Measurements from ENCODE around the gene RECQL5. TPM values are rescaled to one million over a fixed set of nuclear protein-coding genes. Genes with fewer than 3 reads are reported as not detected.

Gene RECQL5
- total RNA-seq, 1 experiment from 2014 or later, result 71.3 TPM

DNA sequence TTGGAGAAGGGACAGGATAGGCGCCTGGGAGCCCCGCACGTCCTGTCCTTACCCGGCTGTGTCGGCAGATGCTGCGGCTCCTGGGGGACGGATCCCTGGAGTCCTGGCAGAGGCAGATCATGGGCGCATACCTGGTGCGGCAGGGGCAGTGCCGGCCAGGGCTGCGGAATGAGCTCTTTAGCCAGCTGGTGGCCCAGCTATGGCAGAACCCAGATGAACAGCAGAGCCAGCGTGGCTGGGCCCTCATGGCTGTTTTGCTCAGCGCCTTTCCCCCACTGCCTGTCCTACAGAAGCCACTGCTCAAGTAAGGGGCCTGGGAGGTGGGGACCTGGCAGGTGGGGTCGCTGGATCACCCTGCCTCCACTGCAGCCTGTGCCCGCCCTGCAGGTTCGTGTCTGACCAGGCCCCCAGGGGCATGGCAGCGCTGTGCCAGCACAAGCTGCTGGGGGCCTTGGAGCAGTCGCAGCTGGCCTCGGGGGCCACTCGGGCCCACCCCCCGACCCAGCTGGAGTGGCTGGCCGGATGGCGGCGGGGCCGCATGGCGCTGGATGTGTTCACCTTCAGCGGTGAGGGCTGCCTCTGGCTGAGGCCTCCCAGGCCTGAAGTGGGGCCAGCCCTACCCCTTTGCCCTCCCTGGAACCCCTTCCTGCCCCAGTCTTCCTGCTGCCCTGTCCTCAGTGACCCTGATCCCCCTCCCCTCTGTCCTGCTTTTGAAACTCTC is 53.9 kb downstream of the RECQL5 start:
- H3K27me3 Mint-ChIP-seq (ENCODE audit: unreplicated experiment), result no peaks in the 10 kb centered on the region
- TF ChIP-seq CTCF (IDR thresholded peaks at IDR 0.05; ENCODE audit: unreplicated experiment), result no peak
- CTCF ChIA-PET, result interaction anchor here (1.3 kb wide), 1 partner anchor 12 kb away, joined by 7 read pairs; no protein-coding TSS in a partner anchor
- no peak overlapping the region for H3K4me3 Mint-ChIP-seq (ENCODE audit: low read depth, unreplicated experiment)
- DNase-seq, result no peak
- BruUV-seq (replicated peaks), result no TSS peak
- intact Hi-C loops (cut with micrococcal nuclease; ENCODE audit: unreplicated experiment), result no loop called here
- no peaks in the 10 kb centered on the region for H3K9me3 Mint-ChIP-seq (ENCODE audit: low read depth, unreplicated experiment)
- H3K36me3 Mint-ChIP-seq (ENCODE audit: insufficient read depth, unreplicated experiment), result peaks cover 25% of the 10 kb centered on the region
- H3K27ac Mint-ChIP-seq (ENCODE audit: unreplicated experiment), result no peak overlapping the region
- H3K4me1 Mint-ChIP-seq (ENCODE audit: low read depth, unreplicated experiment), result peaks cover 49% of the 10 kb centered on the region

DNA sequence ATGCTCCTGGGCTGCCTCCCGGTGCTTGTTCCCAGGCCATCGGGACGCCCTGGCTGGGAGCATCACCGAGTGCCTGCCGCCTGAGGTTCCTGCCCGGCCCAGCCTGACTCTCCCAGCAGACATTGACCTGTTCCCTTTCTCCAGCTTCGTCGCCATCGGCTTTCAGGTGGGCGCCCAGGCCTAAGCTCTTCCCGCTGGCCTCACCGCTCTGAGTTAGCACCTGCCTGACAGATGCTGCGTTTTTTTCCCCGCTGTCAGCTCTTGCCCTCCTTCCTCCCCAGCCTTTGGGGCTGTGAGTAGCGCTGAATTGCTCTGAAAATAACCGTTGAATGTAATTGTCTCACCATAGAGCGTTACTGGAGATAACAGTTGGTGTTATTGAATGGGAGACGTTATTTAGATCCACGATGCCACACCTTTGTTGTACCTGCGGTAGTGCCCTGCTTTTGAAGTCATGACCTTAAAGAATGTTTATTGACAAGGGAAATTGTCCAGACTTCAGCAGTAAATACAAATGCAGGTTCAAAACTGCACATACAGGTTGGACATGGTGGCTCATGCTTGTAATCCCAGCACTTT is 55.0 kb downstream of the RECQL5 start:
- no peak for TF ChIP-seq CTCF (IDR thresholded peaks at IDR 0.05; ENCODE audit: unreplicated experiment)
- Mint-ChIP-seq H3K27ac (ENCODE audit: unreplicated experiment) (no peak overlapping the region), H3K9me3 (ENCODE audit: low read depth, unreplicated experiment) (no peaks in the 10 kb centered on the region), H3K4me3 (ENCODE audit: low read depth, unreplicated experiment) (no peak overlapping the region), H3K4me1 (ENCODE audit: low read depth, unreplicated experiment) (peaks cover 38% of the 10 kb centered on the region), H3K27me3 (ENCODE audit: unreplicated experiment) (no peaks in the 10 kb centered on the region), H3K36me3 (ENCODE audit: insufficient read depth, unreplicated experiment) (peaks cover 17% of the 10 kb centered on the region)
- BruUV-seq (replicated peaks), result no TSS peak
- CTCF ChIA-PET, result interaction anchor here (0.7 to 2.9 kb wide), 4 partner anchors 11 to 341 kb away, joined by 3 to 33 read pairs (median 7); partner anchors contain the start of genes MIF4GD, SMIM5 and TSEN54
- intact Hi-C loops (cut with micrococcal nuclease; ENCODE audit: unreplicated experiment), result no loop called here
- no peak for DNase-seq

DNA sequence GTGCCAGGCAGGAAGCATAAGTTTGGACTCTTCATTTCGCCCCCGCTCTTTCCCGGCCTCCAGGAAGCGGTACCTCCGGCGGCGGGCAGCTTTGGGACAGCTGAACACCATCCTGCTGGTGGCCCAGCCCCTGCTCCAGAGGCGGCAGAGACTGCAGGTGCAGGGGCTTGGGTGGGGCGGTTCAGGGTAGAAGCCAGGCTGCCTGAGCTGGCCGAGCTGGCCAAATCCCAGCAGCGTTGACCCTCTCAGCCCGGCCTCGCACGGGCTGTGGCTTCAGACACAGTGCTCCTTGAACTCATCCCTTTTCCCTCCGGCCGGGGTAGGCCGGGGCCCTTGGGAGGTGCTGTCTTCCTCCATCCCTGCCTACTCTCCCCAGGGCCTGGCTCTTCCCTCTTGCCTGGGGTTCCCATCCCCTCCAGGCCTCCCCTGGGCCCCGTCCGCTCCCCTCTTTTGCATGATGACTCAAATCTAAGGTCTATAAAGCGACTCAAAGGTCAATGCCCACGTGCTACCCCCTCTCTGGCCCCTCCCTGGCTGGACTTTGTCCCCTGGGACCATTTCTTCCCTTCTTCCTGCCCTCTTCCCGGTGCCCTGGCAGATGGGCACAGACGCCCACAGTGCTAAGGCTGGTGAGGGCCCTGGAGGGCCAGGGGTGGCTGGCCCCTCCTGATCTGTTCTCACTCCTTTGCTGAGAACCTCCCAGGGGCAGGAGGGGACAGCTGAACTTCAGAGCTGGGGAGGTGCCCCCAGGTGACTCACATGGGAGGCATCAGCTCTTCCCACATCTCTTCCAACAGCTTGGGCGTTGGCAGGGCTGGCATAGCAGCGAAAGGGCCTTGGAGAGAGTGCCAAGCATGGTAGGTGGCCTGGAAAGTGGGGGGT is 56.6 kb downstream of the RECQL5 start:
- peak; percentile 64 for DNase-seq
- H3K27me3 Mint-ChIP-seq (ENCODE audit: unreplicated experiment), result no peaks in the 10 kb centered on the region
- peak overlapping the region; percentile 20 for H3K4me3 Mint-ChIP-seq (ENCODE audit: low read depth, unreplicated experiment)
- H3K9me3 Mint-ChIP-seq (ENCODE audit: low read depth, unreplicated experiment), result no peaks in the 10 kb centered on the region
- H3K27ac Mint-ChIP-seq (ENCODE audit: unreplicated experiment), result peak overlapping the region; percentile 43
- CTCF ChIA-PET, result interaction anchor here (0.7 to 2.9 kb wide), 7 partner anchors 9 to 217 kb away, joined by 3 to 33 read pairs (median 5); partner anchors contain the start of genes SMIM5 and TSEN54
- no peak for TF ChIP-seq CTCF (IDR thresholded peaks at IDR 0.05; ENCODE audit: unreplicated experiment)
- intact Hi-C loops (cut with micrococcal nuclease; ENCODE audit: unreplicated experiment), result no loop called here
- peaks cover 13% of the 10 kb centered on the region for H3K36me3 Mint-ChIP-seq (ENCODE audit: insufficient read depth, unreplicated experiment)
- peaks cover 26% of the 10 kb centered on the region for H3K4me1 Mint-ChIP-seq (ENCODE audit: low read depth, unreplicated experiment)
- BruUV-seq (replicated peaks), result no TSS peak

DNA sequence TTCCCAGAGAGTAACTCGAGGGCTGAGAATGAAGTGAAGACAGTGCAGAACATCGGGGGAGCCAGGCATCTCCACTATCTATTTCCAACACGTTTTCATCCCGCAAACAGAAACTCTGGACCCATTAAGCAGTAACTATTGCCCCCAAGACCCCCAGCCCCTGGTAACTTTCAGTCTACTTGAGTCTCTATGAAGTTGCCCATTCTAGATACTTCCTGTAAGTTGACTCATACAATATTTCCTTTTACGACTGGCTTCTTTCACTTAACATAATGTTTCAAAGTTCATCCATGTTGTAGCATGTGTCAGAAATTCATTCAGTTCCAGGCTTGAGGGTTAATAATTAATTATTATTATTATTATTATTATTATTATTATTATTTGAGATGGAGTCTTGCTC is 59.9 kb downstream of the RECQL5 start:
- no peak for DNase-seq
- CTCF ChIA-PET, result no interaction called here
- Mint-ChIP-seq H3K4me1 (ENCODE audit: low read depth, unreplicated experiment) (peaks cover 33% of the 10 kb centered on the region), H3K9me3 (ENCODE audit: low read depth, unreplicated experiment) (no peaks in the 10 kb centered on the region), H3K4me3 (ENCODE audit: low read depth, unreplicated experiment) (no peak overlapping the region), H3K27ac (ENCODE audit: unreplicated experiment) (no peak overlapping the region), H3K36me3 (ENCODE audit: insufficient read depth, unreplicated experiment) (peaks cover 15% of the 10 kb centered on the region), H3K27me3 (ENCODE audit: unreplicated experiment) (no peaks in the 10 kb centered on the region)
- no peak for TF ChIP-seq CTCF (IDR thresholded peaks at IDR 0.05; ENCODE audit: unreplicated experiment)
- no TSS peak for BruUV-seq (replicated peaks)
- intact Hi-C loops (cut with micrococcal nuclease; ENCODE audit: unreplicated experiment), result no loop called here
